Measurements from ENCODE around the gene CASTOR1. TPM values are rescaled to one million over a fixed set of nuclear protein-coding genes. Genes with fewer than 3 reads are reported as not detected.

Gene CASTOR1
- total RNA-seq, 2 donors from 2014 or later: 6.2 to 7.4 TPM

Other genes starting within 250 kb of the CASTOR1 start
- under 1 TPM; 0.12 TPM for gene HORMAD2, start 209.0 kb downstream of the CASTOR1 start, total RNA-seq
- gene LIF, start 42.7 kb downstream of the CASTOR1 start, total RNA-seq: 10 to 100 TPM; 67.9 to 71.3 TPM
- 10 to 100 TPM; 20.9 to 21.9 TPM for gene OSM, start 22.7 kb downstream of the CASTOR1 start, total RNA-seq
- 10 to 100 TPM; 25.6 to 30.0 TPM for gene TBC1D10A, start 37.4 kb upstream of the CASTOR1 start, total RNA-seq
- gene SF3A1, start 67.4 kb upstream of the CASTOR1 start, total RNA-seq: 100 to 1,000 TPM; 298 to 325 TPM
- 1 to 10 TPM; 3.2 to 3.7 TPM for gene CCDC157, start 67.5 kb upstream of the CASTOR1 start, total RNA-seq
- 10 to 100 TPM in 1 of 2 donors, 1 to 10 TPM in 1; 8.4 to 12.4 TPM for gene RNF215, start 97.9 kb upstream of the CASTOR1 start, total RNA-seq
- 10 to 100 TPM; 15.3 to 19.0 TPM for gene SEC14L2, start 107.5 kb upstream of the CASTOR1 start, total RNA-seq
- 10 to 100 TPM; 50.6 to 61.1 TPM for gene MTFP1, start 136.3 kb upstream of the CASTOR1 start, total RNA-seq
- not detected for gene SEC14L3, start 182.5 kb upstream of the CASTOR1 start, total RNA-seq
- not detected for gene SEC14L4, start 216.2 kb upstream of the CASTOR1 start, total RNA-seq

All from activated T-cell treated with anti-CD3 and anti-CD28 coated beads, Interleukin-2, amount 50 U/mL, for 72 hours (primary cell).